Endothelial cell of umbilical vein (primary cell): ENCODE measurements around the gene SGSM1. TPM values are rescaled to one million over a fixed set of nuclear protein-coding genes. Genes with fewer than 3 reads are reported as not detected.
"Not testable (repeated sequence)": the region's sequence is repeated elsewhere in the genome, so short reads cannot be mapped to it uniquely, and the experiment has no call there.

Source experiments
- BruUV-seq: library from RNA; stranded (reverse); fragments of 400-500 nt; replicated peaks from 2 replicates; lab custom pipeline; 2021; lab: Mats Ljungman, UMichigan
- CTCF ChIA-PET: fragments of 300-600, 350-600 bp; sonication (Branson Sonifier 250); formaldehyde crosslinking; loops from one replicate; lab custom pipeline; 2021; ENCODE audit warnings: antibody characterized with exemption, inconsistent platforms; lab: Charles Lee
- POLR2A ChIA-PET: fragments of 300-600, 350-600 bp; sonication (Branson Sonifier 250); formaldehyde crosslinking; loops from one replicate; lab custom pipeline; 2021; ENCODE audit warnings: antibody characterized with exemption, inconsistent platforms; lab: Charles Lee
- DNase-seq: peaks from one replicate; pipeline ENCODE4 v3.0.0-alpha.2; 2011; ENCODE audit warnings: low read depth, low spot score
- FAIRE-seq: peaks from 2 replicates; lab custom pipeline; 2011; peaks lifted over from hg19 to GRCh38; lab: Jason Lieb, UNC
- H2AFZ ChIP-seq: 2 replicates; pipeline ENCODE4 v1.6.0; 2012; ENCODE audit warnings: low read depth, low read length, control low read depth, inconsistent platforms
- H3K27ac ChIP-seq: 2 replicates; pipeline ENCODE4 v1.5.1; 2011; ENCODE audit warnings: low read depth, mild to moderate bottlenecking, control low read depth, low read length, moderate library complexity; ENCODE audit not compliant: insufficient read depth
- H3K27me3 ChIP-seq, 2 experiments: 2 replicates each; pipeline versions ENCODE4 v1.6.0 to v1.6.1; 2011; ENCODE audit warnings: low read length in 2 of 2, mixed read lengths in 1 of 2; ENCODE audit not compliant: control insufficient read depth in 2 of 2, insufficient read depth in 2 of 2
- H3K36me3 ChIP-seq, 2 experiments: 2 replicates in 1 of 2; 3 replicates in 1 of 2; pipeline ENCODE4 v1.5.1; 2011; ENCODE audit warnings: low read length in 2 of 2, mild to moderate bottlenecking in 1 of 2, moderate library complexity in 1 of 2; ENCODE audit not compliant: control insufficient read depth in 2 of 2, insufficient read depth in 2 of 2; ENCODE audit errors: extremely low read depth in 1 of 2
- H3K4me1 ChIP-seq: 3 replicates; pipeline ENCODE4 v1.5.1; 2011; ENCODE audit warnings: mild to moderate bottlenecking, low read length; ENCODE audit not compliant: control insufficient read depth, insufficient read depth; ENCODE audit errors: extremely low read depth
- H3K4me2 ChIP-seq: 2 replicates; pipeline ENCODE4 v1.6.1; 2011; ENCODE audit warnings: low read length, control low read depth, mixed read lengths; ENCODE audit not compliant: insufficient read depth
- H3K4me3 ChIP-seq, 3 experiments: fragments of 200-600 bp in 1 of 3; sonication (generic), shearing (Covaris generic) in 1 of 3; replicated peaks in 1 of 3; 2 replicates each; pipeline ENCODE4 v1.5.1; 2011 to 2016; ENCODE audit warnings: control low read depth in 3 of 3, low read length in 3 of 3, mild to moderate bottlenecking in 2 of 3, inconsistent platforms in 1 of 3, low read depth in 1 of 3, moderate library complexity in 1 of 3; ENCODE audit not compliant: insufficient read depth in 1 of 3
- H3K79me2 ChIP-seq: 2 replicates; pipeline ENCODE4 v1.6.0; 2012; ENCODE audit warnings: low read length, inconsistent platforms; ENCODE audit not compliant: control insufficient read depth, insufficient read depth
- H3K9ac ChIP-seq: replicated peaks from 2 replicates; pipeline ENCODE3; 2011; ENCODE audit warnings: low read length, control low read depth; ENCODE audit not compliant: insufficient read depth; ENCODE audit errors: extremely low read depth
- H3K9me1 ChIP-seq: replicated peaks from 3 replicates; pipeline ENCODE4 v1.6.0; 2011; ENCODE audit warnings: mild to moderate bottlenecking, low read length; ENCODE audit not compliant: control insufficient read depth, insufficient read depth; ENCODE audit errors: extremely low read depth
- H3K9me3 ChIP-seq: replicated peaks from 2 replicates; pipeline ENCODE4 v1.5.1; 2012; ENCODE audit warnings: low read length, inconsistent platforms; ENCODE audit not compliant: control insufficient read depth, insufficient read depth
- H4K20me1 ChIP-seq: replicated peaks from 2 replicates; pipeline ENCODE3; 2011; ENCODE audit warnings: mild to moderate bottlenecking, low read length; ENCODE audit not compliant: control insufficient read depth, insufficient read depth; ENCODE audit errors: extremely low read depth
- EZH2 ChIP-seq: IDR thresholded peaks from 2 replicates; pipeline ENCODE4 v1.6.1; 2012; ENCODE audit warnings: borderline replicate concordance, low read depth, mild to moderate bottlenecking, moderate library complexity, low read length, inconsistent platforms; ENCODE audit not compliant: severe bottlenecking
- FOS ChIP-seq: IDR thresholded peaks from 2 replicates; pipeline ENCODE4 v1.6.1; 2011; ENCODE audit warnings: mild to moderate bottlenecking, low read length, moderate library complexity, borderline replicate concordance; ENCODE audit not compliant: insufficient read depth
- GATA2 ChIP-seq: IDR thresholded peaks from 2 replicates; pipeline ENCODE4 v1.7.0; 2011; ENCODE audit warnings: low read depth, mild to moderate bottlenecking, moderate library complexity, mixed read lengths, low read length; ENCODE audit not compliant: insufficient read length, insufficient read depth
- POLR2A ChIP-seq: IDR thresholded peaks from 2 replicates; pipeline ENCODE4 v1.6.1; 2012; ENCODE audit warnings: low read depth, mild to moderate bottlenecking, control low read depth, low read length
- POLR2AphosphoS5 ChIP-seq: IDR thresholded peaks from 2 replicates; pipeline ENCODE4 v1.6.1; 2012; ENCODE audit warnings: low read depth, mild to moderate bottlenecking, control low read depth, low read length, moderate library complexity; ENCODE audit not compliant: insufficient read depth
- dilution Hi-C: fragments of 300-500 bp; cut with MboI; formaldehyde crosslinking; loops from one replicate; pipeline ENCODE4 v1.15.0; 2019; ENCODE audit warnings: low sequenced_read_pairs; ENCODE audit not compliant: extremely low pct_ligation_motif_present
- intact Hi-C: fragments of 100-400 bp; cut with micrococcal nuclease; formaldehyde crosslinking; loops from one replicate; pipeline ENCODE4 v1.10.0; 2022
- polyA plus RNA-seq, 4 experiments: library from polyadenylated mRNA; depleted of rRNA in 3 of 4; stranded (reverse) in 3 of 4; unstranded in 1 of 4; fragments of >200 nt; gene quantifications; 2 replicates each; pipeline versions ENCODE4 v1.2.1 to v1.2.3, GENCODE V29; 2011 to 2012; ENCODE audit warnings: missing spikeins in 1 of 4
- total RNA-seq: library from RNA; stranded (reverse); gene quantifications from 2 replicates; pipeline ENCODE4 v1.2.3, GENCODE V29; 2021
- TF ChIP-seq, protein P1 (sequence below): IDR thresholded peaks from 2 replicates; pipeline ENCODE4 v1.6.1; 2011; ENCODE audit not compliant: insufficient read depth, insufficient read length

Gene SGSM1
- total and polyA plus RNA-seq, 2 donors (not counting 3 experiments of a cell fraction or from before 2014, with no cell fraction given) = 0.10 to 1.1 TPM

DNA sequence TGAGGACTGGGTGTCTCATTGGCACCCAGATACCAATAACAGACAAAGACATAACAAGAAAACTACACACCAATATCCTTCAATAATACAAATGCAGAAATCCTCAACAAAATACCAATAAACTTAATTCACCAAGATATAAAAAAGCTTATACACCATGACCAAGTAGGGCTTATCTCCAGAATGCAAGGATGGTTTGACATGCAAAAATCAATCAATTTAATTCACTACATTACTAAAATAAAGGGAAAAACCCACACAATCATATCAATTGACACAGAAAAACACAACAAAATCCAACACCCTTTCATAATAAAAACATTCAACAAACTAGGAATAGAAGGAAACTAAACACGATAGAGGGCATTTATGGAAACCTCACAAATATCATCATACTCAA lies 99.9 kb downstream of the SGSM1 start:
- H3K9me1 ChIP-seq = no peaks in the 10 kb centered on the region
- no peak overlapping the region for H3K27ac ChIP-seq
- no peak overlapping the region for H3K4me2 ChIP-seq
- H3K27me3 ChIP-seq = no peaks in the 10 kb centered on the region
- CTCF ChIA-PET = no interaction called here
- no peak for DNase-seq
- intact Hi-C loops (no loop called here), dilution Hi-C loops (no loop called here)
- no peaks in the 10 kb centered on the region for H3K9me3 ChIP-seq
- no peak overlapping the region for H3K9ac ChIP-seq
- H3K4me1 ChIP-seq = no peaks in the 10 kb centered on the region
- no peaks in the 10 kb centered on the region for H4K20me1 ChIP-seq
- H3K36me3 ChIP-seq = no peaks in the 10 kb centered on the region
- no peaks in the 10 kb centered on the region for H3K79me2 ChIP-seq
- no peak for TF ChIP-seq POLR2AphosphoS5
- TF ChIP-seq FOS = no peak
- no peak for TF ChIP-seq GATA2
- no peak for TF ChIP-seq POLR2A
- TF ChIP-seq, protein P1, sequence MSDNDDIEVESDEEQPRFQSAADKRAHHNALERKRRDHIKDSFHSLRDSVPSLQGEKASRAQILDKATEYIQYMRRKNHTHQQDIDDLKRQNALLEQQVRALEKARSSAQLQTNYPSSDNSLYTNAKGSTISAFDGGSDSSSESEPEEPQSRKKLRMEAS = no peak
- TF ChIP-seq EZH2 = no peak
- FAIRE-seq = no peak
- H2AFZ ChIP-seq = no peak overlapping the region
- no TSS peak for BruUV-seq
- H3K4me3 ChIP-seq = no peak overlapping the region
- POLR2A ChIA-PET = no interaction called here

GRCh38 chr22:24907101-24907500 lies 101.1 kb downstream of the SGSM1 start:
- H3K79me2 ChIP-seq, DNase-seq, H2AFZ ChIP-seq, POLR2A ChIA-PET, H3K4me2 ChIP-seq, H3K36me3 ChIP-seq, H3K4me1 ChIP-seq, H3K27ac ChIP-seq, dilution Hi-C loops, H3K9me3 ChIP-seq, H3K9me1 ChIP-seq, BruUV-seq, intact Hi-C loops, H3K4me3 ChIP-seq, H4K20me1 ChIP-seq, CTCF ChIA-PET, H3K9ac ChIP-seq, FAIRE-seq, H3K27me3 ChIP-seq: not testable (repeated sequence)
